ENCODE results near the gene DIS3L2. TPM values are rescaled to one million over a fixed set of nuclear protein-coding genes. Genes with fewer than 3 reads are reported as not detected.
"Not testable (repeated sequence)": the region's sequence is repeated elsewhere in the genome, so short reads cannot be mapped to it uniquely, and the experiment has no call there.

DIS3L2 gene
- total and polyA plus RNA-seq, 8 donors, result 13.0 to 24.0 (median 16.8) TPM

DNA sequence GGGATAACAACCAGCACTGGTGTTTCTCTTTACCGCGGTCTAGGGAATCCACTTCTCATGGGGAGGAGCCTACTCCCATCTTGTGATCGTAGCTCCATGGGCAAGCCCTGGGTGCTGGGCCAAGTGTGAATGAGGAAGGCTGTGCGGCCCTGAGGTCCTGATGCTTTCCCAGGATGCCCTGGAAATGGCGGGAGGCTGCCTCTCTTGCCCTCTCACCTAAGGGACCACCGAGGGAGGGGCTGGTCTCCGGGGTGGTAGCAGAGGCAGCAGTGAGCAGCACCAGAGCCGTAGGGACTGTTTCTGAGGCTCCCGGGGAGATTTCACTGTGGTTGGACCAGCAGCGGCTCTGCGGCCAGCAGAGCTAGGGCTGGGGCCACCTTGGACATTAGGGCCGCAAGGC lies 19.8 kb upstream of the DIS3L2 start:
- 77 to 83% methylated on average over 12 of the region's 12 CpGs for WGBS, 2 donors
- Histone ChIP-seq H3K4me1 (no peaks in the 10 kb centered on the region), H3K27me3 (no peaks in the 10 kb centered on the region), H3K9me3 (no peaks in the 10 kb centered on the region), H3K27ac (no peak overlapping the region), H3K4me3 (no peak overlapping the region), H3K36me3 (no peaks in the 10 kb centered on the region)
- no peak for ATAC-seq
- DNase-seq, result no peak
- TF ChIP-seq, protein P1, sequence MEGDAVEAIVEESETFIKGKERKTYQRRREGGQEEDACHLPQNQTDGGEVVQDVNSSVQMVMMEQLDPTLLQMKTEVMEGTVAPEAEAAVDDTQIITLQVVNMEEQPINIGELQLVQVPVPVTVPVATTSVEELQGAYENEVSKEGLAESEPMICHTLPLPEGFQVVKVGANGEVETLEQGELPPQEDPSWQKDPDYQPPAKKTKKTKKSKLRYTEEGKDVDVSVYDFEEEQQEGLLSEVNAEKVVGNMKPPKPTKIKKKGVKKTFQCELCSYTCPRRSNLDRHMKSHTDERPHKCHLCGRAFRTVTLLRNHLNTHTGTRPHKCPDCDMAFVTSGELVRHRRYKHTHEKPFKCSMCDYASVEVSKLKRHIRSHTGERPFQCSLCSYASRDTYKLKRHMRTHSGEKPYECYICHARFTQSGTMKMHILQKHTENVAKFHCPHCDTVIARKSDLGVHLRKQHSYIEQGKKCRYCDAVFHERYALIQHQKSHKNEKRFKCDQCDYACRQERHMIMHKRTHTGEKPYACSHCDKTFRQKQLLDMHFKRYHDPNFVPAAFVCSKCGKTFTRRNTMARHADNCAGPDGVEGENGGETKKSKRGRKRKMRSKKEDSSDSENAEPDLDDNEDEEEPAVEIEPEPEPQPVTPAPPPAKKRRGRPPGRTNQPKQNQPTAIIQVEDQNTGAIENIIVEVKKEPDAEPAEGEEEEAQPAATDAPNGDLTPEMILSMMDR (IDR thresholded peaks at IDR 0.05), result no peak
- FAIRE-seq, result no peak
- intact Hi-C loops (cut with DNase I), result no loop called here

DNA sequence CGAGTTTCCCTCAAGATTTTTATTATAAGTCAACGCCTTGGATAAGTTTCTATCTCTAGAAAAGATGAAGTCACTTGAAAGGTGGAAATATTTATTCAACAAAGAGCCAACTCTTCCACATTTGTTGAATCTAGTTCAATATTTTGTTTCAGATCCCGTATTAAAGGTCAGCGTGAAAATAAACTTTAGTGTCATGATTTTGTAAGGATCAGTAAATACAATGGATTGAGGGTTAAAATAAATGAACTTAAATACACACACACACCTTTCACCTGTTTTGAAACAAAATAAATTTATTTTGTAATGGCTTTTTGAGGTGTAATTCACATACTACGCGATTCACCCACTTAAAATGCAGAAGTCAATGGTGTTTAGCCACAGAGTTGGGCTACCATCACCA lies 19.3 kb upstream of the DIS3L2 start:
- intact Hi-C loops (cut with DNase I), result no loop called here
- H3K4me3 ChIP-seq, result no peak overlapping the region
- FAIRE-seq (no peak), DNase-seq (no peak), ATAC-seq (no peak)
- TF ChIP-seq, protein P1 (IDR thresholded peaks at IDR 0.05), result no peak
- H3K36me3 ChIP-seq, result no peaks in the 10 kb centered on the region
- WGBS, 2 donors, result 70 to 78% methylated on average over 6 of the region's 6 CpGs
- no peaks in the 10 kb centered on the region for H3K4me1 ChIP-seq
- no peak overlapping the region for H3K27ac ChIP-seq
- no peaks in the 10 kb centered on the region for H3K9me3 ChIP-seq
- H3K27me3 ChIP-seq, result no peaks in the 10 kb centered on the region

DNA sequence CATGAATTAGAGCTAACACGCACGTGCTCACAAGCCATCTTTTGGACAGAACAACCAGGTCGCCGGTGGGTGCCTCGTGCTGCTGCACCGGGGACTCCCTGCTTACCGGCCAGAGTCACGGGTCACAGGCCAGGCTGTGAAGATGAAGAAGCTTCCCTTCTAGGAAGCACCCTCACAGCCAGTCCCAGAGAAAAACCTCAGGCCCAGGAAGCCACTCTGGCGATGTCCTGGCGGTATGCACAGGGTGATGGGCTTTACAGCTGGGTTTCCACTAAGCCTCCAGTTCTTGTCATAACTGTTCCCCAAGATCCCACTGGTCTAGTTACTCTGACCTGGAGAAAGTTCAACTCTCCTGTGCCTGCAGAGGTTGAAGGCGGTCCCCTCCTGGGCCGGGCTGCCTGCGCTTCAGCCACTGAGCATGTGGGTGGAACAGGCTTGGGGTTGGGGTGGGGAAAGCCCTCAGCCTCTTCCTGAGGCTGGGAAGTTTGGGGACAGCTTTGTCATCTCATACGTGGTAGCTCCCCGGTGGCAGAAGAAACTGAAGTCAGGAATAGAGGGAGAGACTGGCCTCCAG lies 15.2 kb upstream of the DIS3L2 start:
- DNase-seq (no peak), ATAC-seq (no peak), FAIRE-seq (no peak)
- Histone ChIP-seq H3K9me3 (no peaks in the 10 kb centered on the region), H3K4me3 (no peak overlapping the region), H3K36me3 (no peaks in the 10 kb centered on the region), H3K27me3 (no peaks in the 10 kb centered on the region), H3K27ac (no peak overlapping the region), H3K4me1 (no peaks in the 10 kb centered on the region)
- 79 to 87% methylated on average over 15 of the region's 15 CpGs for WGBS, 2 donors
- intact Hi-C loops (cut with DNase I), result no loop called here
- TF ChIP-seq, protein P1 (IDR thresholded peaks at IDR 0.05), result no peak

DNA sequence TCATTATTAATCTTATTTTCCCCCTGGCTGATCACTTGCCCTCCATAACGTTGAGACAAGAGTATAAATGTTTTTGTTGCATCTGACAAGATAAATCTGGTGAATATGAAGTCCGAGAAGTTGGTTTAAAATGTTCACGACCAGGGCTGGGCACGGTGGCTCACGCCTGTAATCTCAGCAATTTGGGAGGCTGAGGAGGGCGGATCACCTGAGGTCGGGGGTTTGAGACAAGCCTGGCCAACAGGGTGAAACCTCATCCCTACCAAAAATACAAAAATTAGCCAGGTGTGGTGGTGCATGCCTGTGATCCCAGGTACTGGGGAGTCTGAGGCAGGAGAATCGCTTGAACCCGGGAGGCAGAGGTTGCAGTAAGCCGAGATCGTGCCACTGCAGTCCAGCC lies 14.4 kb upstream of the DIS3L2 start:
- DNase-seq; FAIRE-seq; ATAC-seq; H3K4me1 ChIP-seq; intact Hi-C loops (cut with DNase I); H3K36me3 ChIP-seq; H3K4me3 ChIP-seq; H3K27me3 ChIP-seq; H3K9me3 ChIP-seq; H3K27ac ChIP-seq: not testable (repeated sequence)
- WGBS, 2 donors, result 60 to 69% methylated on average over 11 of the region's 11 CpGs

DNA sequence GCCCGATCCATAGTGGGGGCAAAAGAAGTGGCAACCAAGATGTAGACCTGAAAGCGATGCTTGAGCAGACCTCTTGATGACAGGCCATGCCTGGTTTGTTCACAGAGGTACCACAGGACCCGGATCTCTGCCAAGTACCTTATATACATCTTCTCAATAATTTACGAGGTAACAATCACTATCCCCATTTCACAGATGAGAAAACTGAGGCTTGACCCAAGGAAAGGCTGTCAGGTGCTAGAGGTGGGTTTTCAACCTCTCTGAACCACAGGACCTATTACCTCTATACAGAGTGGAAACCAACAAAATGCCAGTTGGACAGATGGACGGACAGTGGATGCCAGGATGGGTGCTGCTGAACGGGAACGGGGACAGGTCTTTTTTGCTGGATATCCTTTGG lies 13.8 kb upstream of the DIS3L2 start:
- TF ChIP-seq, protein P1 (IDR thresholded peaks at IDR 0.05), result no peak
- Histone ChIP-seq H3K4me3 (no peak overlapping the region), H3K36me3 (no peaks in the 10 kb centered on the region), H3K9me3 (no peaks in the 10 kb centered on the region), H3K4me1 (no peaks in the 10 kb centered on the region), H3K27me3 (no peaks in the 10 kb centered on the region), H3K27ac (no peak overlapping the region)
- ATAC-seq, result no peak
- DNase-seq, result no peak
- no peak for FAIRE-seq
- WGBS, 2 donors, result 72 to 82% methylated on average over 7 of the region's 7 CpGs
- intact Hi-C loops (cut with DNase I), result no loop called here

All from pancreas (tissue), 10 donors.